Melanocyte of skin (primary cell): ENCODE data around the gene NPIPA5. TPM values are rescaled to one million over a fixed set of nuclear protein-coding genes. Genes with fewer than 3 reads are reported as not detected.

Experiments
- total RNA-seq, 2 donors: library from RNA; depleted of rRNA; stranded (reverse); fragments of >200 nt; gene quantifications; 2 replicates each; pipeline ENCODE4 v1.2.3, GENCODE V29; 2012

NPIPA5 gene
- total RNA-seq = not detected

DNA sequence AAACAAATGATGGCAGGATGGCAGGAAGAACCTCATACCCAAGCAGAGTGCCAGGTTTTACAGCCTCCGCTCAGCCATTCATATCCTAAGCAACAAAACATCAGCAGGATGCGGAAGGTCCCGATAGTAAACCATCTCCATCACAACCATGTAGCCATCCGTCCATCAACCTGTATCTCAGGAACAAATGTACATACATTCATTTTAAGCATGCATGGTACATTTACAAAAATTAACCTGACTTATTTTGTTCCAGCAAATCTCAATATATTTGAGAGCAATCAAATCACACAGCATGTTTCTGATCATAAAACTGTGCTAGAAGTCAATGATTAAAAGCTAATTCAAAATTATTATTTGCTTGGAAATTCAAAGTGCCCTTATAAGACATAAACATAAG lies at the start of gene NPIPA5:
NPIPA5 (minus strand) TSS at position 101 of the 400 bp plus-strand sequence; CDS start at position 101, 0 bp downstream.

DNA sequence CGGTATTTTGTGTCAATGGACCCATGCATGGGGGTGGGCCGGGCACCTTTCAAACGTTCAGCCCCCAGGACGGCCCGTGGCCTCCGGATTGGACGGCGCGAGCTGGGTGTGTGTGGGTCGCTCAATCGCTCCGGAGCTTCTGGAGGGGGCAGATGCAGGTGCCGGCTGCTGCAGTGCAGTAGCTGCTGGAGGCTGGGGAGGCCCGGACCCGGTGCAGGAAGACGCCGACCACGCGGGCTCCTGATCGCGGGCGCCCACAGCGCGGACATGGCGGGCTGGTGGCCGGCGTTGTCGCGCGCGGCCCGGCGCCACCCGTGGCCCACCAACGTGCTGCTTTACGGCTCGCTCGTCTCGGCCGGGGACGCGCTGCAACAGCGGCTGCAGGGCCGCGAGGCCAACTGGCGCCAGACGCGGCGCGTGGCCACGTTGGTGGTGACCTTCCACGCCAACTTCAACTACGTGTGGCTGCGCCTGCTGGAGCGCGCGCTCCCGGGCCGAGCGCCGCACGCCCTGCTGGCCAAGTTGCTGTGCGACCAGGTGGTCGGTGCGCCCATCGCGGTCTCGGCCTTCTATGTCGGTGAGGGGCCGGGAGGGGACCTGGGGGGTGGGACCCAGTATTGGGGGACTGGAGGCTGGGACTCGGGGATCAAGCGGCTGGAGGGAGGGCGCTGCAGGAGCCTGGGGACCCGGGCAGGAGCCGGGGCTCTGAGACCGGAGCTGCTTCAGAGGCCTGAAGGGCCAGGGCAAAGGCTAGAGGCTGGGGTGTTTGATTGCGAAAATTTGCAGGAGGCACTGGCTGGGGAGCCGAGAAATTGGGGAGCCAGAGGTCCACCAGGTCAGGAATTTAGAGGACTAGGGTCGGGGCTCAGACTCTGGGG lies 17.8 kb upstream of the NPIPA5 start, which contains the start of gene MPV17L:
MPV17L (plus strand) TSS at position 124 of the 878 bp plus-strand sequence; CDS start at position 268, 144 bp downstream.

Other genes with a start within 250 kb of the NPIPA5 start
- 1 to 10 TPM in 1 of 2 donors, under 1 TPM in 1; 0.33 to 1.0 TPM for gene MPV17L, start 17.5 kb upstream of the NPIPA5 start, total RNA-seq
- gene BMERB1, start 56.3 kb upstream of the NPIPA5 start, total RNA-seq = 1 to 10 TPM in 1 of 2 donors, under 1 TPM in 1; 0.33 to 5.5 TPM